Subcutaneous adipose tissue (tissue), 4 donors: ENCODE data around the gene AOC1. TPM values are rescaled to one million over a fixed set of nuclear protein-coding genes. Genes with fewer than 3 reads are reported as not detected.

Experiments used
- CTCF ChIP-seq: fragments of 450-650 bp; IDR thresholded peaks from one replicate; pipeline ENCODE4 v1.5.1; 2016; ENCODE audit warnings: low read depth, mild to moderate bottlenecking, control low read depth, antibody characterized with exemption, moderate library complexity
- total RNA-seq, 4 donors: library from RNA; depleted of rRNA; stranded (reverse); fragments of >200 nt; gene quantifications; one replicate each; pipeline ENCODE4 v1.1.0, GENCODE V29; 2016

AOC1 gene
- total RNA-seq, 4 donors from 2014 or later = 0.33 to 0.68 TPM; not detected in 2

GRCh38 chr7:150848561-150849115 is 3.7 kb upstream of the AOC1 start:
- TF ChIP-seq CTCF = no peak

- TF ChIP-seq CTCF = no peak
These were observed 3.0 kb upstream of the AOC1 start for GRCh38 chr7:150849204-150849775.

GRCh38 chr7:150850273-150850672 is 2.0 kb upstream of the AOC1 start:
- no peak for TF ChIP-seq CTCF

GRCh38 chr7:150851492-150852370 is 586 bp upstream of the AOC1 start:
- no peak for TF ChIP-seq CTCF

- TF ChIP-seq CTCF = no peak
These were observed 2.0 kb downstream of the AOC1 start for GRCh38 chr7:150854066-150855000.

- no peak for TF ChIP-seq CTCF
These were observed 2.7 kb downstream of the AOC1 start for GRCh38 chr7:150855046-150855445.
